ENCODE results near the gene DNLZ.

The DNLZ gene

GRCh38 chr9:136318776-136319241 lies 44.7 kb downstream of the DNLZ start:
- no peak for TF ChIP-seq CTCF (IDR thresholded peaks at IDR 0.05)
- DNase-seq (ENCODE audit: low spot score): no peak
- Histone ChIP-seq H3K4me3 (no peak overlapping the region), H3K27ac (no peak overlapping the region)

- Histone ChIP-seq H3K4me3 (no peak overlapping the region), H3K27ac (no peak overlapping the region)
- no peak for DNase-seq (ENCODE audit: low spot score)
- no peak for TF ChIP-seq CTCF (IDR thresholded peaks at IDR 0.05)
Measured at GRCh38 chr9:136318111-136318775, 45.3 kb downstream of the DNLZ start.

GRCh38 chr9:136317695-136318094 lies 45.8 kb downstream of the DNLZ start:
- Histone ChIP-seq H3K4me3 (no peak overlapping the region), H3K27ac (no peak overlapping the region)
- no peak for TF ChIP-seq CTCF (IDR thresholded peaks at IDR 0.05)
- DNase-seq (ENCODE audit: low spot score): no peak

GRCh38 chr9:136316896-136317676 lies 46.5 kb downstream of the DNLZ start:
- no peak for TF ChIP-seq CTCF (IDR thresholded peaks at IDR 0.05)
- Histone ChIP-seq H3K4me3 (no peak overlapping the region), H3K27ac (no peak overlapping the region)
- DNase-seq (ENCODE audit: low spot score): no peak

- TF ChIP-seq CTCF (IDR thresholded peaks at IDR 0.05): no peak
- no peak overlapping the region for H3K27ac ChIP-seq
Measured at GRCh38 chr9:136316271-136316751, 47.2 kb downstream of the DNLZ start.

GRCh38 chr9:136314944-136315343 lies 48.6 kb downstream of the DNLZ start:
- Histone ChIP-seq H3K27ac (no peak overlapping the region), H3K4me3 (no peak overlapping the region)
- DNase-seq (ENCODE audit: low spot score): no peak
- TF ChIP-seq CTCF (IDR thresholded peaks at IDR 0.05): no peak

More at GRCh38 chr9:136316271-136316751, 47.2 kb downstream of the DNLZ start:
- no peak overlapping the region for H3K4me3 ChIP-seq
- no peak for DNase-seq (ENCODE audit: low spot score)

Measured in coronary artery (tissue), 2 donors.